Esophagus squamous epithelium (tissue), 5 donors: ENCODE measurements around the gene ASB11. TPM values are rescaled to one million over a fixed set of nuclear protein-coding genes. Genes with fewer than 3 reads are reported as not detected.

Experiments
- DNase-seq: peaks from one replicate; lab custom pipeline; 2025; lab: John Stamatoyannopoulos, UW
- H3K27ac ChIP-seq, 4 donors: fragments of 200-600 bp; sonication (generic); one replicate each; pipeline ENCODE4 v1.5.1; 2016 to 2019; ENCODE audit warnings: mild to moderate bottlenecking in 1 of 4
- H3K27me3 ChIP-seq, 4 donors: fragments of 200-600 bp; sonication (generic); 1 replicate in 3 of 4; 2 replicates in 1 of 4; pipeline versions ENCODE4 v1.5.1 to v1.6.0; 2017 to 2021; ENCODE audit warnings: antibody characterized with exemption in 1 of 4
- H3K36me3 ChIP-seq, 3 donors: fragments of 200-600 bp; sonication (generic); one replicate each; pipeline ENCODE4 v1.5.1; 2016 to 2019
- H3K4me1 ChIP-seq, 3 donors: fragments of 200-600 bp; sonication (generic); one replicate each; pipeline ENCODE4 v1.5.1; 2017 to 2019
- H3K4me3 ChIP-seq, 4 donors: fragments of 200-600 bp; sonication (generic); 1 replicate in 3 of 4; 2 replicates in 1 of 4; pipeline ENCODE4 v1.5.1; 2016 to 2019; ENCODE audit warnings: mild to moderate bottlenecking in 2 of 4, moderate library complexity in 1 of 4
- H3K9me3 ChIP-seq, 3 donors: fragments of 200-600 bp; sonication (generic); one replicate each; pipeline ENCODE4 v1.5.1; 2016 to 2019
- POLR2A ChIP-seq, 4 donors: fragments of 450-650 bp; IDR thresholded peaks; one replicate each; pipeline ENCODE4 v1.6.1; 2017; ENCODE audit warnings: antibody characterized with exemption in 4 of 4, mild to moderate bottlenecking in 4 of 4, moderate library complexity in 3 of 4
- WGBS, 2 donors: methylation state at CpG; one replicate each; pipeline ENCODE4 v1.1.5; 2018; 5-methylcytosine and 5-hydroxymethylcytosine counted together
- intact Hi-C: fragments of 100-400 bp; cut with DNase I; formaldehyde crosslinking; loops from one replicate; pipeline ENCODE4 v1.15.0; 2022
- total RNA-seq, 4 donors: library from RNA; depleted of rRNA; stranded (reverse); fragments of >200 nt; gene quantifications; one replicate each; pipeline ENCODE4 v1.1.0, GENCODE V29; 2016
- TF ChIP-seq, protein P1 (sequence below), 6 experiments: fragments of 450-650 bp in 4 of 6; fragments of 200-600 bp in 2 of 6; sonication (generic) in 2 of 6; IDR thresholded peaks; one replicate each; pipeline ENCODE4 v1.5.1; 2016 to 2019; ENCODE audit warnings: antibody characterized with exemption in 6 of 6, mild to moderate bottlenecking in 4 of 6, moderate library complexity in 4 of 6
- donor health status: DM: yes; HTN: yes; CAD: no.

Gene ASB11, protein sequence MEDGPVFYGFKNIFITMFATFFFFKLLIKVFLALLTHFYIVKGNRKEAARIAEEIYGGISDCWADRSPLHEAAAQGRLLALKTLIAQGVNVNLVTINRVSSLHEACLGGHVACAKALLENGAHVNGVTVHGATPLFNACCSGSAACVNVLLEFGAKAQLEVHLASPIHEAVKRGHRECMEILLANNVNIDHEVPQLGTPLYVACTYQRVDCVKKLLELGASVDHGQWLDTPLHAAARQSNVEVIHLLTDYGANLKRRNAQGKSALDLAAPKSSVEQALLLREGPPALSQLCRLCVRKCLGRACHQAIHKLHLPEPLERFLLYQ
- not detected for total RNA-seq

DNA sequence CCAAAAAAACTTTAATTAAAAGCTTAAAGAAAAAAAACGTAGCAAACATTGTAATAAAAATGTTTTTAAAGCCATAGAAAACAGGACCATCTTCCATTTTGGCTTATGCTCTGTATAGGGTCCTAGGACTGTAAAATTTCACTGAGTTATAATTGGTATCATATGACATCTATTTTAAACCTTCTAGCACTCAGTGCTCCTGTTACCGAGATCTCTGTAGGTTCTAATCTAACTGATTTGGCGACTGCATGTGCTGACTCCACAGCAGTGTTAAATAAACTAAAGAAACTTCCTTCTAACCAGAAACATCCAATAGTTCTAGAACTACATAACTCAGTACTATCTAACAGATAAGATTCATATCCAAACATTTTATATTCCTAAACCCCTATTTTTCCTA is at the start of gene ASB11:
Gene ASB11, minus strand, starts transcription at position 132 of the 400 bp plus-strand sequence. Its CDS starts 35 bp downstream, at position 97.
- no peak for TF ChIP-seq POLR2A (IDR thresholded peaks at IDR 0.05)
- TF ChIP-seq, protein P1, sequence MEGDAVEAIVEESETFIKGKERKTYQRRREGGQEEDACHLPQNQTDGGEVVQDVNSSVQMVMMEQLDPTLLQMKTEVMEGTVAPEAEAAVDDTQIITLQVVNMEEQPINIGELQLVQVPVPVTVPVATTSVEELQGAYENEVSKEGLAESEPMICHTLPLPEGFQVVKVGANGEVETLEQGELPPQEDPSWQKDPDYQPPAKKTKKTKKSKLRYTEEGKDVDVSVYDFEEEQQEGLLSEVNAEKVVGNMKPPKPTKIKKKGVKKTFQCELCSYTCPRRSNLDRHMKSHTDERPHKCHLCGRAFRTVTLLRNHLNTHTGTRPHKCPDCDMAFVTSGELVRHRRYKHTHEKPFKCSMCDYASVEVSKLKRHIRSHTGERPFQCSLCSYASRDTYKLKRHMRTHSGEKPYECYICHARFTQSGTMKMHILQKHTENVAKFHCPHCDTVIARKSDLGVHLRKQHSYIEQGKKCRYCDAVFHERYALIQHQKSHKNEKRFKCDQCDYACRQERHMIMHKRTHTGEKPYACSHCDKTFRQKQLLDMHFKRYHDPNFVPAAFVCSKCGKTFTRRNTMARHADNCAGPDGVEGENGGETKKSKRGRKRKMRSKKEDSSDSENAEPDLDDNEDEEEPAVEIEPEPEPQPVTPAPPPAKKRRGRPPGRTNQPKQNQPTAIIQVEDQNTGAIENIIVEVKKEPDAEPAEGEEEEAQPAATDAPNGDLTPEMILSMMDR (IDR thresholded peaks at IDR 0.05), result no peak
- H3K27ac ChIP-seq, result no peak within 1 kb of the TSS
- intact Hi-C loops, result no loop called here

GRCh38 chrX:15359701-15360100 is 44.3 kb upstream of the ASB11 start:
- TF ChIP-seq POLR2A (IDR thresholded peaks at IDR 0.05), result no peak
- TF ChIP-seq, protein P1 (IDR thresholded peaks at IDR 0.05), result no peak
- Histone ChIP-seq H3K4me3 (no peak overlapping the region), H3K36me3 (no peaks in the 10 kb centered on the region), H3K9me3 (no peaks in the 10 kb centered on the region), H3K27ac (no peak overlapping the region), H3K4me1 (no peaks in the 10 kb centered on the region), H3K27me3 (no peaks in the 10 kb centered on the region)
- intact Hi-C loops, result no loop called here
- WGBS, 2 donors, result 39 to 54% methylated on average over 1 to 2 of the region's 2 CpGs
- DNase-seq, result no peak

More for the DNA sequence above, at the start of gene ASB11:
- H3K27me3 ChIP-seq, result no peaks in the 10 kb centered on the region
- DNase-seq, result no peak
- H3K9me3 ChIP-seq, result no peaks in the 10 kb centered on the region
- WGBS, 2 donors, result 39 to 52% methylated on average over 3 of the region's 3 CpGs
- no peaks in the 10 kb centered on the region for H3K4me1 ChIP-seq
- no peak within 1 kb of the TSS for H3K4me3 ChIP-seq
- peaks cover 0 to 5% (median 0%) of the 10 kb centered on the region in 3 donors for H3K36me3 ChIP-seq

DNA sequence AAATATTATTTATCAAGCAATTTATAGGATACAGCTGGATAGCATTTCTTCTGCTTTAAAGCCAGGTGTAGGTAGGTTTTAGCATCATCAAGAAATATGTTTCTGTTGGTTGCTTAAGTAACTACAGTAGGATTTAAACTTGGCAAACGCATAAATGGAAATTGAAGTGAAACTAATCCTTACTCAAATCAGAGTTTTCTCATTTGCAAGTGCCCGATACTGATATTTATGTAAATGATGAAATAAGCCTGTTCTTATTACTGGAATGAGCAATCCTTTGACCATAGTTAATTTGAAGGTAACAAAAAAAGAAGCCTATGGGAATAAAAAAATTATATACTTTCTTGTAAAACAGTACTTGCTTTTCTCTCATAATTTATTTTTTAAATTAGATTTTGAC is 43.1 kb upstream of the ASB11 start:
- no peak for TF ChIP-seq POLR2A (IDR thresholded peaks at IDR 0.05)
- TF ChIP-seq, protein P1 (IDR thresholded peaks at IDR 0.05), result no peak
- no peak overlapping the region for H3K4me3 ChIP-seq
- no peaks in the 10 kb centered on the region for H3K4me1 ChIP-seq
- intact Hi-C loops, result no loop called here
- H3K27ac ChIP-seq, result no peak overlapping the region
- H3K27me3 ChIP-seq, result no peaks in the 10 kb centered on the region
- H3K36me3 ChIP-seq, result no peaks in the 10 kb centered on the region
- no peaks in the 10 kb centered on the region for H3K9me3 ChIP-seq
- DNase-seq, result no peak
- WGBS, 2 donors, result 66 to 75% methylated on average over 2 of the region's 2 CpGs

DNA sequence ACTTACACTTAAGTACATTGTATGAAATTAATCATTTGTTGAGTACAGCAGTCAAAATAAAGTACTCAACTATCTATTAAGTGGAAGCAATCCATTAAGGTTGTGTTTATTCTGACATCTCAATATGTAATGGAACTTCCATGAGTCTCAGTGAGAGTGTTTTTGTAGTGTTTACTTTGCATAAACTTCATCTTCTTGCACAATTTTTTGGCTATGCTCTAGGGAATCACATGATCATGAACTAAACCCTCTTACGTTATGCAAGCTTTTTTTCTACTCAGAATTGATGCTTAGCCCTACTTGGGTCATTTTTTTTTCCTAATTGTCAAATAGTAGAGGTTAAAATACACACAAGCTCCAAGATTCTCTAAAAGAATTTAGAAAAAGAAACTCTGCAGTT is 41.0 kb upstream of the ASB11 start:
- no peaks in the 10 kb centered on the region for H3K4me1 ChIP-seq
- H3K9me3 ChIP-seq, result no peaks in the 10 kb centered on the region
- intact Hi-C loops, result no loop called here
- DNase-seq, result no peak
- H3K27ac ChIP-seq, result no peak overlapping the region
- no peaks in the 10 kb centered on the region for H3K36me3 ChIP-seq
- no peaks in the 10 kb centered on the region for H3K27me3 ChIP-seq
- 0 to 26% methylated on average over 1 of the region's 1 CpG for WGBS, 2 donors
- H3K4me3 ChIP-seq, result no peak overlapping the region
- no peak for TF ChIP-seq POLR2A (IDR thresholded peaks at IDR 0.05)
- TF ChIP-seq, protein P1 (IDR thresholded peaks at IDR 0.05), result no peak

- WGBS, 2 donors, result 60 to 64% methylated on average over 5 to 8 of the region's 8 CpGs
- H3K27me3 ChIP-seq, result no peaks in the 10 kb centered on the region
- H3K36me3 ChIP-seq, result no peaks in the 10 kb centered on the region
- no peaks in the 10 kb centered on the region for H3K9me3 ChIP-seq
- no peaks in the 10 kb centered on the region for H3K4me1 ChIP-seq
- H3K27ac ChIP-seq, result no peak overlapping the region
- H3K4me3 ChIP-seq, result no peak overlapping the region
- TF ChIP-seq, protein P1 (IDR thresholded peaks at IDR 0.05), result no peak
- intact Hi-C loops, result no loop called here
- DNase-seq, result no peak
These were observed 35.0 kb upstream of the ASB11 start for GRCh38 chrX:15350329-15350996.
